Measurements from ENCODE around the gene RBPJL.

RBPJL gene

DNA sequence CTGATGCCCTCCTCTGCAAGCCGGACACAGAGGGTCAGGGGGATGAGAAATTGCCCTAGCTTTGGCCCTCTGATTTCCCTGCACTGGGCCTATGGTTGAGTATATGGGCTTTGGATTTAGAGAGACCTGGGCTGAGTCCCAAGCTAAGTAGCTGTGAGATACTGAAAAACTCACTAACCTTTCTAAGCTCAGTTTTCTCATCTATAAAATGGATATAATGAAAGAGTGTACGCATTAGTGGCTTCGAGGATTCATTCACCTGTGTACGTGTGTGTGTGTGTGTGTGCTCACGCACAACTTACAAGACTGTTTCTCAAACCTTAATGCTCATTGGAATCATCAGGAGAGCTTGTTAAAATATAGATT lies 12.7 kb upstream of the RBPJL start:
- DNase-seq: no peak

DNA sequence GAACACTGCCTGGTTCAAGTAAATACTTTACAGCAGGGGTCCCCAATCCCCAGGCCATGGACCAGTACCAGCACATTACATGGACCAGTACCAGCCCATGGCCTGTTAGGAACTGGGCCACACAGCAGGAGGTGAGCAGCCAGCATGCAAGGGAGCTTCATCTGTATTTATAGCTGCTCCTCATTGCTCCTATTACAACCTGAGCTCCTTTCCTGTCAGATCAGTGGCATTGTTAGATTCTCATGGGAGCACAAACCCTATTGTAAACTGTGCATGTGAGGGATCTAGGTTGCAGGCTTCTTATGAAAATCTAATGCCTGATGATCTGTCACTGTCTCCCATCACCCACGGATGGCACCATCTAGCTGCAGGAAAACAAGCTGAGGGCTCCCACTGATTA lies 12.0 kb upstream of the RBPJL start:
- no peak for DNase-seq

DNA sequence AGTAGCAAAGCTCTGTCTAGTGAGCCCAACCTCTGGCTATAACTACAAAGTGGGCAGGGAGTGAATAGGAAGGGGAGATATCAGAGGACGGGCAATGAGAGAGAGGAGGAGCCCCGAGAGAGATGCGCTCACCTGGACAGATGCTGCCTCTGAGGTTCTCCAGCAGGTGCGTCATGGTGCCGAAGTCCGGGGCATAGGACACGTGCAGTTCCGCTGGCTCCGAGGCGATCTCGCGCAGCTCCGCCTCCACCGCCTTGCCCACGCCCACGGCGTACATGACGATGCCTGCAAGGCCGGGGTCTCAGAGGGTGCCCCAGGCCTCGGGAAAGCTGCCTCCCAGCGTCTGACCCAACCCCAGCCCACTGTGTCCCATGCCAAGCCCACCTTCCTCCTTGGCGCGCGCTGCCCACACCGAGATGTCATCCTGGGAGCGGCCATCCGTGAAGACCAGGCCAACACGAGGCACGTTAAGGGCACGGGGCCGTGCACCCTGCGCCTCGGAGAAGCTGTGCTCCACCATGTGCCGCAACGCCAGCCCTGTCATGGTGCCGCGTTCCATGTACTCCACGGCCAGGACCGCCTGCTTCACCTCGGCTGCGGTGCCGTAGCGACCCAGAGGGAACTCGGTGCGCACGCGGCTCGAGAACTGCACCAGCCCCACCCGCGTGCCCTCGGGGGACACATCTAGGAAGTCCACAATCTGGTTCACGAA lies 8.7 kb upstream of the RBPJL start:
- no peak for DNase-seq

DNA sequence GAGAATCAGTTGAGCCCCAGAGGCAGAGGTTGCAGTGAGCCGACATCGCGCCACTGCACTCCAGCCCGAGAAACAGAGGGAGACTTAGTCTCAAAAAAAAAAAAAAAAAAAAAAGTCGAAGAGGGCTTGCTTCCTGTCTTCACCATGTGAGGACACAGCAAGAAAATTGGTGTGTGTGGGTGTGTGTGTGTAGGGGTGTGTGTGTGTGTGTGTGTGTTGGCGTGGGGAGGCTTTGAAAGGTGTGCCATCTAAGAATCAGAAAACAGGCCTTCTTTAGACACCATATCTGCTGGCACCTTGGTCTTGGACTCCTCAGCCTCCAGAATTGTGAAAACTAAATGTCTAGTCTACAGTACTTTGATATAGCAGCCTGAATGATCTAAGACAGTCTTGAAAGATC lies 6.9 kb upstream of the RBPJL start:
- DNase-seq: no peak

DNA sequence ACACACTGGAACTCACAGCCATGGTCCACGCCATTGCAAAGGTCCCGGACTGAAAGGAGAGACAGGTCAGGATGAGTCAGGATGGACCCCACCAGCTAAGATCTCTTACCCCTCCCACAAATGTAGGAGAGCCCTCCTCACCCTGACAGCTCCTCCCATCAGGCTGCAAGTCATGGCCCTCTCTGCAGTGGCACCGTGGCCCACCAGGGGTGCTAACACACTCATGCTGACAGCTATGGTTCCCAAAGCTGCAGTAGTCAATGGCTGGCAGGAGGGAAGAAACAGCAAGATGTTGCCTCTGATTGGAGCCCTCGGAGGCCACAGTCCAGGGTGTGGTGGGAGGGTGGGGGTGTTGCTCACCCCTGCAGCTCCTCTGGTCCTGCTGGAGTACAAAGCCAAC lies 5.7 kb upstream of the RBPJL start:
- DNase-seq: no peak

DNA sequence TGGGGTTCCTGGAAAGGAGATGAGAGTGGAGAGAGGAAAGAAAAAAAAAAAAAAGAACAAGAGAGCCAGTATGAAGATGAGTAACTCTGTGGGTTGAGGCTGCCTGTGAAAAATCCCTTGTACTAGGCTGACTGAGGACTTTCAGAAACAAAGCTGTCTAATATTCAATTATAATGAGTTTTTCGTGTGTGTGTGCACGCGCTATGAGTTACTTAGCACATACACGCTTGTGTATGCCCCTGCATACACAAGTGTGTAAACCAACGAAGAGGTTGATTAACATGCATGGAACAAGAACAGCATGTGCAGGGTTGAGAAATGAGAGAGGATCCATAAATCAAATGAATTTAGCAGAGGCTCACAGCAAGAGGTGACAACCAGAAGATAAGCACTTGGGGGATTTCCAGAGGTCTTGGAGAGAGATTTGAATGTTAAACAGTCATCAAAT lies 4.8 kb upstream of the RBPJL start:
- DNase-seq: no peak

DNA sequence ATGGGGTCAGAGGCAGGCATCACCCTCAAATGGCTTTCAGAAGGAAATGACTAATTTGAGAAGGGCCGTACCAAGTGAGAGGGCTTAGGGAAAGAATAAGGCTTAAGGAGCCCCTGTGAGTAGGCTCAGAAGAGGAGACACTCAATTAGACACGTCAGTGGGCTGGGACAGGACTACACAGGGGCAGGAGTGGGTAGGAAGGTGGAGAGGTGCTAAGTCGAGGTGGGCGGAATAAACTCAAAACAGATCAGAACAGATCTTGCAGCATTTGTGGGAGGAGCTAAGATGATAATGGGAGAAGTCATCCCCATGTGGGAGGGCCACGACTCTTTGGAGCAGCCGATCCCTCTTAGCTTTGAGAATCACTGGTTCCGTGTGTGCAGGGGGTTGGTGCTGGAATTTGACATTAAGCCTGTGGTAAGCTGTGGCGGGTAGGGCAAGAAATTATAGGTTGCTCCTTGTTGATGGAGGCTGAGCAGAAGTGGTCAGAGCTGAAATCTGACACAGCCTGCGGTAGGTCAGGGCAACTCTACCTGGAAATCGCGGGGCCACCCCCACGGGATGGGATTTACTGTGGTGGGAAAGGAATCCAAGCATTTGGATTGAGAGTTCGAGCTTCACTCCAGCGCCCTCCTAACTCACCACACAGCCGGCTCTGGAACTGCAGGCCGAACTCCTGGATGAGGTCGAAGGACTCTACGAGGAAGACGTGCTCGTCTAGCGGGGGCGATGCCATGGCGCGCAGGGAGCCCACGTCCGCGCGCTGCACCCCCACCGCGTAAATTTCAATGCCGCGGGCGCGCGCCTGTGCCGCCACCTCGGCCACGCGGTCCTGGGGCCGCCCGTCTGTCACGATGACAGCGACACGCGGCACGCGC lies 2.8 kb upstream of the RBPJL start:
- no peak for DNase-seq

DNA sequence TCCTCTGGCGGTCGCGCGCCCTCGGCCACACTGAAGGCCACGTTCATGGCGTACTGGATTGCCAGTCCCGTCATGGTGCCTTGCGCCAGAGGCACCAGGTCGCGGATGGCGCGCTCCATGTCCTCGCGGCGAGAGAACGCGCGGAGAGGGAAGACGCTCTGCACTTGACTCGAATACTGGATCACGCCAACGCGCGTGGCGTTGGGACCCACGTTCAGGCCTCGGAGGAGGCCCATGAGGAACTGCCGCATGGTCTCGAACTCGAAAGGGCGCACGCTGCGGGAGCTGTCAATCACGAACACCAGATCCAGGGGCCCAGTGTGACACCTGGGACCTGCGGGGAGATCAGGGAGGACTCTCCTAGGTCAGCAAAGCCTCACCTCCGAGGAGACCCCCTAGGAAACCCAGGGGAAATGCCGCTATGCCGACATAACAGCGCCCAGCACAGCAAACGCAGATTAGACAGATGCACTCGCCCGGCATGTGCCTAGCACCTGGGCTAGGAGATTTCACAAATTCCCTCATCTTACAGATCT lies 2.1 kb upstream of the RBPJL start:
- DNase-seq: no peak

DNA sequence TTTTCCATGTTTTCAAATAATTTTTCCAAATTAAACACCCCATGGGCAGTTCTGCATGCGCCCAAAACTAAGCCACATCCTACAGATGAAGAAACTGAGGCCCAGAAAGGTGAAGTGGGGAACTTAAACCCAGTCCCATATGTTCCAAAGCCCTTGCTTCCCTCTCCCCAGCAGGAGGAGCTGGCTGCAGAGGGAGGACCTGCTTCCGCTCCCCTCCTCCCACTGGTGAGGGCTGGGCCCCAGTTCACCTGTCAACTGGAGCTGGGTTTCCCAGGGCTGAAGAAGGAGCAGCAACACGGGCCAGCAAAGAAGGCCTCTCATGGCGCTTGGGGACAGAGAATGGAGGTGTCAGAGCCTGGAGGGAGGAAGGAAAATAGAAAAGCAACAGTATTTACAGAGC lies 1.4 kb upstream of the RBPJL start:
- DNase-seq: no peak

DNA sequence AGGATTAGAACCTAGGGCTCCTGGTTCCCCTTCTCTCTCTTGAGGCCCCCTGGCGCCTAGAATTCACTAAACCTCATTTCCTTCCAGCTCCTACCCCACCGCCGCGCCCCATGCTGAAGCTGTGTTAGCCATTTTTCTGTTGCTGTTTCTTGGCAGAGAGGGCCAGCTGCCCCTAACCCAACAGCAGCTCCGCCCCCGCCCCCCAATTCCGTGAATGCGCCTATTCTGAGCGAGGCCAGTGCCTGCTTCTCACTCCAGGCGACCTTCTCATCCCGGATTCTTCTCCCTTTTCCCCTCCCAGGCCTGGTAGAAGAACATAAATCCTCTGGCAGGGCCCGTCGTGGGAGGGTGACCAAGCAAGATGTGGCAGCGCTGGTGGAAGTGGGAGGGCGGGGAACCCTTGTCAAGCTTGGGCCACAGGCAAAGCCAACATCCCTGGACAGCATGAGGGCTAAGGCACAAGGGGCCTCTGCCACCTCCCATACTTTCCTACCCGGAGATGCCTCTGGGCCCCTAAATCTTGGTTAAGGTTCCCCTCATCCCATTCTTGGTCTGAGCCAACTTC lies 518 bp downstream of the RBPJL start:
- DNase-seq: no peak

DNA sequence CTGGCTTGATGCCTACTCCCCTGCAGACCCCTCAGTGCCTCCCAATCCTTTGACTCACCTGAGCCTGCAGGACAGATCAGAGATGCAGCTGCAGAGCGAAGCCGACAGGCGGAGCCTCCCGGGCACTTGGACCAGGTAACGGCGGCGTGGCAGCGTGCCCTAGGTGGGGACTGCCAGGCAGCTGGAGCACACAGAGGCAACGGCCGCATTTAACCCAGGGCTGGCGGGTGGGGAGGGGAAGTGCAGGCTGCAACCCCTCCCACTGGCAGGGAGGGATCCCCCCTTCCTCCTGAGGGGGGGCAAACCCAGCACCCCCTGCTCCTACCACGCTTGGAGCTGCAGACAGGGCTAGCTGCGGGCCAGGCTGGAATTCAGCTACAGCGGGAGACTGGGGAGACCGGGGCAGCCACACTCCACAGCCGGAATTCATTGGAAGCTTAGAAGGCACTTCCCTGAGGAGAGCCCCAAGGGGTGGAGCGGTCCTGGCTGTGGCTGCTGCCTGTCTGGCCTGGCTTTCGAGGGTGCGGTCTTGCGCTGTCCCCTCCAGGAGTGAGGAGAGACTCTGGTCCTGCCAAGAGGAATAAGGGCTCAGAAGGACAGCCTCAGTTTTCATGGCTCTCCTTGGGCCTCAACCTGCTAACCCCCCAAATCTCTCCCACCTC lies 1.6 kb downstream of the RBPJL start, which contains the start of gene MATN4:
TSS of gene MATN4 (minus strand) at position 183 of the 662 bp plus-strand sequence. CDS start 2,717 bp downstream, outside the sequence.
- DNase-seq: peak; percentile 25

DNA sequence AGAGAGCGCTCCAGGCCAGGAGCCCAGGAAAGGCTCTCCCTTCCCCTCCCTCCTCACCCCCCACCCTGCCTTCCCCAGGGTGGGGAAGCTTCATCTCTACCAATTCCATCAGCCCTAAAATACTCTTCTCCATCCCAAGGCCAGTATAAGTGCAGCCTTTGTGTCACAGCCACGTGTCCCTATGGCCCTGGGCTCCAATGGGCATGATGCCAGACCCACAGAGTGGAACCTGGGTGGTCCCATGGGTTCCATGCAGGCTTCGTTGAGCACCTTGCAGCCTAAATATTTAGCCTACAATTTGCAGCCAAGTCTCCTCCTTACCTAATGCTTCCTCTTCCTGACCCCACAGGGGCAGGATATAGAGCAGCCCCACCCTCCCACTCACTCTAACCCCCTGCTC lies 2.4 kb downstream of the RBPJL start:
- DNase-seq: no peak

DNA sequence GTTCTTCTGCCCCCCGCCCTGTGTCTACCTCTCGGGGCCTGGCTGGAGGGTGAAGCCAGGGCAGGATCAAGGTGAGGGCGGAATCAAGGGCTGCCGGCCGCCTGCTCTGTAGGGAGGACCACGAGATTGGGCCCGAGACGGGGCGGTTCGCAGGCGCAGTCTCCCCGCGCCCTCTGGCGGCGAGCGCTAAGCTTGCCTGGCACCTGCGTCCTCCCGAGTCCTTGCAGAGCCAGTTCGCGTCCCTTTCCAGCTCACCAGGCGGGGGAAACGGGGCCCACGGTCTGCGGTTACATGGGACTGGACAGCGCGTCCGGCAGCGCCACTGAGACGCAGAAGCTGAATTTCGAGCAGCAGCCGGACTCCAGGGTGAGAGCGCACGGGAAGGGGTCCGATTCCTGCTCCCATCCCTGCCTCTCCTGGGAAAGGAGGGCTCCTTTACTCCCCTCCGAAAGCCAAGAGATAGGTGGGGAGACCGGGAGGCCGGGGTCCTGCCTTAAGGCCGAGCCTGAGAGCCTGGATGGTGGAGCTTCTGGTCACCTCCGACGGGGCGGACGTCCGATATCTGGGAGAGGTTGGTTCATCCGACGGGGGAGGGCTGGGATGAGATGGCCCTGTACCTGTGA lies 5.1 kb downstream of the RBPJL start:
- no peak for DNase-seq

DNA sequence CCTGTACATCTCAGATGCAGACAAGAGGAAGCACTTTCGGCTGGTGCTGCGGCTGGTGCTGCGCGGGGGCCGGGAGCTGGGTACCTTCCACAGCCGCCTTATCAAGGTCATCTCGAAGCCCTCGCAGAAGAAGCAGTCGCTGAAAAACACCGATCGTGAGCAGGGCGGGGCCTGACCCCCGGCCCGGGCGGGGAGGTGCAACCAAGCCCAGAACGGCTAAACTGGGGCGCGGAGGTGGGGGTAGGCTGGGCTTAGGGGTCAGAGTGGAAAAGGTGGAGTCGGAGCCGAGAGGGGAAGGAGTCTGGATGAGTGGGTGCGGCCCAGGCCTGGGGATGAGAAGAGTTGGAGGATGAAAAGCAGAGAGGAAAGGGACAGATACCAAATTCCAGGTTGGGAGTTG lies 5.6 kb downstream of the RBPJL start:
- no peak for DNase-seq

DNA sequence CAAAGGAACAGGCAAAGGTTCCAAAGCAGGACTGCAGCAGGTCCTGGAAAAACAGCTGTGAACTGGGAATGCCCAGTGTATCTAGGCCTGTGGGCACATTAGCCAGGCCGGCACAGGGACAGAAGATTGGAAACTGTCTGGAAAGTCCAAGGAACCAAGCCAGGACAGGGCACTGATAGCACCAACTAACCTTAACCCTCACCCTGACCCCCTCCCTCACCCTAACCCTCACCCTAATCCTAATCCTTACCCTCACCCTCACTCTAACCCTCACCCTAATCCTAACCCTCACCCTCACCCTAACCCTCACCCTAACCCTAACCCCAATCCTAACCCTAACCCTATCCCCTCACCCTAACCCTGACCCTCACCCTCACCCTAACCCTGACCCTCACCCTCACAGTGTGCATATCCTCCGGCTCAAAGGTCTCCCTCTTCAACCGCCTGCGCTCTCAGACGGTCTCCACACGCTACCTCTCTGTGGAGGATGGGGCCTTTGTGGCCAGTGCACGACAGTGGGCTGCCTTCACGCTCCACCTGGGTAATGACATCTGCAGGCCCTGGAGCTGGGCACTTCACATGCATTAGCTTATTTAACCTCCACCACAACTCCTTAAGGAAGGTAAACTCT lies 6.5 kb downstream of the RBPJL start:
- no peak for DNase-seq

DNA sequence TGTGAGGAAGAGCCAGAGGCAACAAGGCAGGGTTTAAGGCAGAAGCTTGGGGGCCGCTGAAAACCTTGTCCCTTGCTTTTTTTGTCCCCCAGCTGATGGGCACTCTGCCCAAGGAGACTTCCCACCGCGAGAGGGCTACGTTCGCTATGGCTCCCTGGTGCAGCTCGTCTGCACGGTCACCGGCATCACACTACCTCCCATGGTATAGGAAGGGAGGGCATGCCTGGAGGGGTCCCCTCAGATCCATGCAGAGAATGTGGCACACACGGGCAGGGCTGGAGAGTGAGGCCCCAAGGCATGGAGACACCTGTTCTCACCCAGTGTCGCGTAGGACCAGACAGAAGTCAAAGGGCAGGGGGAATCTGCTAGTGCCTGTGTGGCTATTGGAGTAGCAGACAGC lies 7.3 kb downstream of the RBPJL start:
- no peak for DNase-seq

DNA sequence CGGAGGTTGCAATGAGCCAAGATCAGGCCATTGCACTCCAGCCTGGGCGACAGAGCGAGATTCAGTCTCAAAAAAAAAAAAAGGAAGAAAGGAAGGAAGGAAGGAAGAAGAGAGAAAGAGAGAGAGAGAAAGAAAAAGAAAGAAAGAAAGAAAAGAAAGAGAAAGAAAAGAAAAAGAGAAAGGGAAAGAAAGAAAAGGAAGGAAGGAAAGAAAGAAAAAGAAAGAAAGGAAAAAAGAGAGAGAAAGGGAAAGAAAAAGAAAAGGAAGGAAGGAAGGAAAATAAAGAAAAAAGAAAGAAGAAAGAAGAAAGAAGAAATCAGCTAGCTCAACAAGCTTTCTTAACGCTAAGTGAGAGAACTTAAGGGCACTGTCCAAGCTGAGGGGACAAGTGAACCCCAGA lies 9.0 kb downstream of the RBPJL start:
- DNase-seq: no peak

DNA sequence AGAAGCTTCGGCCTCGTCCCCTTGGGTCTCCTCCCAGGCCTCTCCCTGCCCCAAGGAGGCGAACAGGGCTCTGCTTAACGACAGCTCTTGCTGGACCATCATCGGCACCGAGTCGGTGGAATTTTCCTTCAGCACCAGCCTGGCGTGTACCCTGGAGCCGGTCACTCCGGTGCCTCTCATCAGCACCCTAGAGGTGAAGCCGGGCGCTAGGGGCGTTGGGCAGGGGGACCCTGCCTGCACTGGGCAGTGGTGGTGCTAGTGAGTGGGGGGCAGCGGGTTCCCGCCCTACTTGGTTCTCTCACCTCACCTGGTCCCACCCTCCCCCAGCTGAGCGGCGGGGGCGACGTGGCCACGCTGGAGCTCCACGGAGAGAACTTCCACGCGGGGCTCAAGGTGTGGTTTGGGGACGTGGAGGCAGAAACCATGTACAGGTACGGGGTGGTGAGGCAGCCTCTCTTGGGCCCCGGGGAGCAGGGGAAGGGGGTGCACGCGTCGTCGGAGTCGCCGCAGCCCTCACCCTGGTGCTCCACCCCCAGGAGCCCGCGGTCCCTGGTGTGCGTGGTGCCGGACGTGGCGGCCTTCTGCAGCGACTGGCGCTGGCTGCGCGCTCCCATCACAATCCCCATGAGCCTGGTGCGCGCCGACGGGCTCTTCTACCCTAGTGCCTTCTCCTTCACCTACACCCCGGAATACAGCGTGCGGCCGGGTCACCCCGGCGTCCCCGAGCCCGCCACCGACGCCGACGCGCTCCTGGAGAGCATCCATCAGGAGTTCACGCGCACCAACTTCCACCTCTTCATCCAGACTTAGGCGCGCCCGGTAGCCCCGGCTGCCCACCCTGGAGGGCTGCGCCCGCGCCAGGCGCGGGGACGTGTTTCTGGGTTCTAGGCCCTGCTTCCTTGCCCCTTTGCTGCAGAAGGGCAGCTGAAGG lies 9.8 kb downstream of the RBPJL start:
- DNase-seq: no peak

DNA sequence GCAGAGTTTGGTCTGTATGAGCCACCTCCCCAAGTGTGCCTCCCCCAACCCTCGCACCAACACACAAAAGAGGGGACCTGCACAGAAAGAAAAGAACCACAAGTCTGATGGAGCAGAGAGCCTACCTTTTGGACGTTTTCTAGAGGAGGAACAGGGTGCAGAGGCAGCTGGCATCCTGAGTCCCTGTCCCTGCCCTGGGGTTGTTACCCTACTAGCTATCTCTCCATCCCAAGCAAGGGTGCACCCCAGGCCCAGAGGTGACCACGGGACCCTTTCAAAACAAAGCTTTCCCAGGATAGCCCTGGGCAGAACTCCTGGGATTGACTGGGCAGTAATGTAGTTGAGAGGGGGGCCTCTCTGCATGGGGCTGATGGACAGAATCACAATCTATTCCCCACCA lies 11.2 kb downstream of the RBPJL start:
- DNase-seq: no peak

DNA sequence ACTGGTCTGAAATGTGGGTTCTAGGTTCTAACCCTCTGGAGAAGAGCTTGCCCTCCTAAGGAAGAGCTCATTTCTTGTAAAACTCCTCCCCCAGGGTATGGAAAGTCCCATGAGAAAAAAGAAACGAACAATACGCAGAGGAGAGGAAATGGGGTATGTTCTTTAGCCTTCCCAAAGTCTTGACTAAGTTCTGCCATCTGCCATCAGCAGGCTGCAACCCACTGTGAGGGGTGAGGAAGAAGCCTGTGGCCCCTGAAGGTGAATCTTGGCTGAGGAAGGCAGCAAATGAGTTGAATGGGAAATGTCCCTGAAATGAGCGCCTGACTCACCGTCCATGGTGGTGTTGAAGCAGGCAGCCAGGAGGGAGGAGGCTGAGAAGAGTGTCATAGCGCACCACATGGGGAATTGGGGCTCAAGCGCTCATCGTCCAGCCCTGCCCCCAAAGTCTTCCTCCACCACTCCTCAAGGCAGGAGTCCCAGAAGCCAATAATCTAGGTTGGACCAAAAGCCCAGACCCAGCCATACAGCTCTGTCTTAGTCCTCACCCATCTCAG lies 11.8 kb downstream of the RBPJL start:
- DNase-seq: no peak

DNA sequence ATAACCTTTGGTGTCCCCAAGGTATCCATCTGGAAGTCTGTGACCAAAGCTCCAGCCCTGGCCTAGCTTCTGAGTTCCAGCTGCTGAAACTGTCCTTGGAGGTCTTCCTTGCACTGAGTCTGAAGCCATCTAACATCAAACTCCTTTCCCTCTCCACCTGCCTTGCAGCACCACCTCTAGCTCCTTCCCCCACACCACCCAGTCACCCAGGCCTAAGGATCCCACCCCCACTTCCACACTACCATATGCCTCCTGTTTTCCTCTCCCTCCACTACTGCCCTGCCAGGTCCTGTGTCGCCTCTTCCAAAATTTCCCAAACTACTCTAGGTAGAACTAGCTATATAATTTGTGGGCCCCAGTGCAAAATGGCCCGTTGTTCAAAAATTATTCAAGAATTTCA lies 12.3 kb downstream of the RBPJL start:
- DNase-seq: no peak

All from NCI-H2029 treated with DMSO at 0.1 percent for 48 hours (cell line).